K562 (cell line): ENCODE results near the gene PRRT1.

Source experiments
- CBFB ChIP-seq: sonication (generic); formaldehyde crosslinking; IDR thresholded peaks from 2 replicates; pipeline ENCODE4 v1.4.0; 2020; ENCODE audit warnings: mild to moderate bottlenecking, missing genetic modification reagents
- CCAR2 ChIP-seq: fragments of 200-400 bp; formaldehyde crosslinking; IDR thresholded peaks from 2 replicates; pipeline ENCODE4 v1.6.1; 2017; ENCODE audit warnings: mild to moderate bottlenecking, low read depth, low read length
- JUN ChIP-seq, 2 experiments: sonication (generic) in 1 of 2; formaldehyde crosslinking in 1 of 2; IDR thresholded peaks; 2 replicates each; pipeline versions ENCODE4 v1.6.1 to v1.8.0; 2012 to 2022; ENCODE audit warnings: borderline replicate concordance in 2 of 2, mild to moderate bottlenecking in 2 of 2, improper control_type of control experiment in 1 of 2, low read depth in 1 of 2, low read length in 1 of 2, missing genetic modification reagents in 1 of 2
- NR3C1 ChIP-seq: sonication (generic); formaldehyde crosslinking; IDR thresholded peaks from 2 replicates; pipeline ENCODE4 v1.8.1; 2022; ENCODE audit warnings: missing genetic modification reagents
- PTBP1 ChIP-seq: fragments of 200-400 bp; formaldehyde crosslinking; IDR thresholded peaks from 2 replicates; pipeline ENCODE4 v1.6.1; 2017; ENCODE audit warnings: low read depth, low read length
- TAF1 ChIP-seq: IDR thresholded peaks from 2 replicates; pipeline ENCODE4 v1.6.1; 2011; ENCODE audit warnings: mild to moderate bottlenecking, low read length, moderate library complexity; ENCODE audit not compliant: insufficient read depth, control insufficient read depth, severe bottlenecking; ENCODE audit errors: extremely low read depth
- TEAD4 ChIP-seq, 2 experiments: sonication (generic) in 1 of 2; formaldehyde crosslinking in 1 of 2; IDR thresholded peaks; 2 replicates each; pipeline versions ENCODE4 v1.6.1 to v1.8.0; 2012 to 2022; ENCODE audit warnings: borderline replicate concordance in 1 of 2, inconsistent platforms in 1 of 2, low read length in 1 of 2, mild to moderate bottlenecking in 1 of 2, missing genetic modification reagents in 1 of 2
- TF ChIP-seq, protein P1 (sequence below), 3 experiments: IDR thresholded peaks in 2 of 3; conservative IDR thresholded peaks in 1 of 3; 2 replicates each; pipeline ENCODE4 v1.5.1; 2011 to 2012; ENCODE audit warnings: low read length in 3 of 3, mild to moderate bottlenecking in 3 of 3, control low read depth in 2 of 3, improper control_type of control experiment in 1 of 3, inconsistent platforms in 1 of 3, low read depth in 1 of 3, mixed read lengths in 1 of 3, moderate library complexity in 1 of 3; ENCODE audit not compliant: insufficient read depth in 2 of 3
- TF ChIP-seq, protein P2 (sequence below): fragments of 250-450 bp; sonication (Bioruptor Pico); IDR thresholded peaks from 2 replicates; pipeline ENCODE4 v1.4.0; 2020; ENCODE audit warnings: mild to moderate bottlenecking

DNA sequence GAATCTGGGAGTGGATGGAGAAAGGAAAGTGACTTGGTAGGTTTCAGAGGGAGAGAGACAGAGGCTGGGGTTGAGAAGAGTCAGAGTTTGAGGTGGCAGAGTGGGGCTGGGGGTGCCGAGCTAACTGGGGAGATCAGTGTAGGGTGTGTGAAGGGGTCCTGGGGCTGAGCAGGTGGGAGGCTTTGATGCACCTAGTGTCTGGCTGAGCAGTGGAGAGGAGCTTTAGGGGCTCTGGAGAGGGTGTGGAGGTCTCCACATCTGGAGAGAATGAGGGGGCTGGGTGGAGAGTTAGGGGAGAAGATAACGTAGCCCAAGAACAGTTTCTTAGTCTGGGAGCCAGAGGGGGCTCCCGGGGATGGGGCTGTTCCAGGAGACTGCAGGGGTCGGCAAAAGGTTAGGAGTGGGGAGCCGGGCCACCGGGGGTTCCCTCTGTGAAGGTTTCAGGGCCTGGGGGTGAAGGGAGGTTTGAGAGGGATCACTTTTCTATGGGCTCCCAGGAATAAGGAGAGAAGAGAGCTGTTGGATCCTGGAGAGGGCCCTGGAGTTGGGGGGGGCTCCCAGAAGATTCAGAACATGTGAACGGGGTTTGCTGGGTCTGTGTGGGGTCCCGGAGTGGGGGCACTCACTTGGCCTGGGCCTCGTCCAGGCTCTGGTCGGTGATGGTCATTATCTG, 37.5 kb upstream of the PRRT1 start:
- no peak for TF ChIP-seq PTBP1
- no peak for TF ChIP-seq CBFB (CRISPR knock-in tag)
- TF ChIP-seq, protein P1, sequence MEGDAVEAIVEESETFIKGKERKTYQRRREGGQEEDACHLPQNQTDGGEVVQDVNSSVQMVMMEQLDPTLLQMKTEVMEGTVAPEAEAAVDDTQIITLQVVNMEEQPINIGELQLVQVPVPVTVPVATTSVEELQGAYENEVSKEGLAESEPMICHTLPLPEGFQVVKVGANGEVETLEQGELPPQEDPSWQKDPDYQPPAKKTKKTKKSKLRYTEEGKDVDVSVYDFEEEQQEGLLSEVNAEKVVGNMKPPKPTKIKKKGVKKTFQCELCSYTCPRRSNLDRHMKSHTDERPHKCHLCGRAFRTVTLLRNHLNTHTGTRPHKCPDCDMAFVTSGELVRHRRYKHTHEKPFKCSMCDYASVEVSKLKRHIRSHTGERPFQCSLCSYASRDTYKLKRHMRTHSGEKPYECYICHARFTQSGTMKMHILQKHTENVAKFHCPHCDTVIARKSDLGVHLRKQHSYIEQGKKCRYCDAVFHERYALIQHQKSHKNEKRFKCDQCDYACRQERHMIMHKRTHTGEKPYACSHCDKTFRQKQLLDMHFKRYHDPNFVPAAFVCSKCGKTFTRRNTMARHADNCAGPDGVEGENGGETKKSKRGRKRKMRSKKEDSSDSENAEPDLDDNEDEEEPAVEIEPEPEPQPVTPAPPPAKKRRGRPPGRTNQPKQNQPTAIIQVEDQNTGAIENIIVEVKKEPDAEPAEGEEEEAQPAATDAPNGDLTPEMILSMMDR (IDR thresholded peaks at IDR 0.05 in 2 of 3, conservative IDR thresholded peaks at IDR 0.05 in 1 of 3; ENCODE audit: insufficient read depth in 2 of 3, low read depth in 1 of 3, low read length in 3 of 3): no peak
- no peak for TF ChIP-seq TEAD4 (IDR thresholded peaks at IDR 0.05; ENCODE audit: low read length)
- no peak for TF ChIP-seq TEAD4 (CRISPR knock-in tag; IDR thresholded peaks at IDR 0.05; ENCODE audit: borderline replicate concordance)
- TF ChIP-seq, protein P2, sequence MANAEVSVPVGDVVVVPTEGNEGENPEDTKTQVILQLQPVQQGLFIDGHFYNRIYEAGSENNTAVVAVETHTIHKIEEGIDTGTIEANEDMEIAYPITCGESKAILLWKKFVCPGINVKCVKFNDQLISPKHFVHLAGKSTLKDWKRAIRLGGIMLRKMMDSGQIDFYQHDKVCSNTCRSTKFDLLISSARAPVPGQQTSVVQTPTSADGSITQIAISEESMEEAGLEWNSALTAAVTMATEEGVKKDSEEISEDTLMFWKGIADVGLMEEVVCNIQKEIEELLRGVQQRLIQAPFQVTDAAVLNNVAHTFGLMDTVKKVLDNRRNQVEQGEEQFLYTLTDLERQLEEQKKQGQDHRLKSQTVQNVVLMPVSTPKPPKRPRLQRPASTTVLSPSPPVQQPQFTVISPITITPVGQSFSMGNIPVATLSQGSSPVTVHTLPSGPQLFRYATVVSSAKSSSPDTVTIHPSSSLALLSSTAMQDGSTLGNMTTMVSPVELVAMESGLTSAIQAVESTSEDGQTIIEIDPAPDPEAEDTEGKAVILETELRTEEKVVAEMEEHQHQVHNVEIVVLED (CRISPR knock-in tag): no peak
- no peak for TF ChIP-seq TAF1
- TF ChIP-seq NR3C1 (CRISPR knock-in tag): no peak
- TF ChIP-seq JUN (IDR thresholded peaks at IDR 0.05; ENCODE audit: borderline replicate concordance, low read depth, low read length): no peak
- TF ChIP-seq JUN (CRISPR knock-in tag; IDR thresholded peaks at IDR 0.05; ENCODE audit: borderline replicate concordance): no peak
- 0 out of 2 replicates have a peak, but pooled peaks have one; percentile 81 for TF ChIP-seq CCAR2
